Endodermal cell (in vitro differentiated cells): ENCODE measurements around the gene ROMO1. TPM values are rescaled to one million over a fixed set of nuclear protein-coding genes. Genes with fewer than 3 reads are reported as not detected.

Source experiments
- DNase-seq: peaks from one replicate; pipeline ENCODE4 v3.0.0-alpha.2; 2017
- H3K27ac ChIP-seq: 2 replicates; pipeline ENCODE4 v1.5.1; 2013; ENCODE audit warnings: mild to moderate bottlenecking, low read depth, low read length, moderate library complexity
- H3K27me3 ChIP-seq: 2 replicates; pipeline ENCODE4 v1.6.1; 2013; ENCODE audit warnings: mild to moderate bottlenecking, low read length, moderate library complexity; ENCODE audit not compliant: insufficient read depth, control insufficient read depth, poor library complexity, severe bottlenecking
- H3K36me3 ChIP-seq: 2 replicates; pipeline ENCODE4 v1.7.0; 2013; ENCODE audit warnings: mild to moderate bottlenecking, low read length, moderate library complexity; ENCODE audit not compliant: control insufficient read depth, insufficient read depth
- H3K4me1 ChIP-seq: one replicate; pipeline ENCODE4 v1.7.0; 2013; ENCODE audit warnings: low read length; ENCODE audit not compliant: control insufficient read depth, insufficient read depth
- H3K4me3 ChIP-seq: 2 replicates; pipeline ENCODE4 v1.5.1; 2013; ENCODE audit warnings: mild to moderate bottlenecking, low read length, moderate library complexity
- H3K9ac ChIP-seq: 2 replicates; pipeline ENCODE4 v1.6.1; 2013; ENCODE audit warnings: mild to moderate bottlenecking, low read length, moderate library complexity; ENCODE audit not compliant: poor library complexity, severe bottlenecking; ENCODE audit errors: extremely low read depth
- H3K9me3 ChIP-seq: 2 replicates; pipeline ENCODE4 v1.6.1; 2013; ENCODE audit warnings: mild to moderate bottlenecking, low read length, moderate library complexity; ENCODE audit not compliant: control insufficient read depth
- H3K27ac Mint-ChIP-seq: 2 replicates; pipeline ENCODE4 v1.8.0; 2020; ENCODE audit warnings: mixed read lengths
- H3K27me3 Mint-ChIP-seq: 2 replicates; pipeline ENCODE4 v1.8.0; 2021; ENCODE audit warnings: mild to moderate bottlenecking, mixed read lengths; ENCODE audit not compliant: insufficient read depth
- H3K36me3 Mint-ChIP-seq: 2 replicates; pipeline ENCODE4 v1.8.0; 2020; ENCODE audit warnings: low read depth, mixed read lengths
- H3K4me1 Mint-ChIP-seq: 2 replicates; pipeline ENCODE4 v1.8.0; 2020; ENCODE audit warnings: mixed read lengths
- H3K4me3 Mint-ChIP-seq: 2 replicates; pipeline ENCODE4 v1.8.0; 2020; ENCODE audit warnings: mild to moderate bottlenecking, moderate library complexity, mixed read lengths
- H3K9me3 Mint-ChIP-seq: 2 replicates; pipeline ENCODE4 v1.8.0; 2020; ENCODE audit warnings: mild to moderate bottlenecking, mixed read lengths
- WGBS, 2 experiments: methylation state at CpG; one replicate each; pipeline versions ENCODE4 v1.1.5 to v1.1.7; 2013; ENCODE audit warnings: missing lambda C conversion rate in 2 of 2, mixed read lengths in 1 of 2; ENCODE audit not compliant: insufficient coverage in 1 of 2, insufficient read length in 1 of 2; 5-methylcytosine and 5-hydroxymethylcytosine counted together
- total RNA-seq, 2 donors: library from RNA; stranded (reverse); fragmentation: NEBNext Ultra II Directional in 1 of 2; extraction: Animal tissue kit (Norgen Biotek cat#: 25700) in 1 of 2; gene quantifications; 2 replicates in 1 of 2; 3 replicates in 1 of 2; pipeline ENCODE4 v1.2.1, GENCODE V29; 2021
- TF ChIP-seq, protein P1 (sequence below): fragments of 200-600 bp; sonication (generic); conservative IDR thresholded peaks from 2 replicates; pipeline ENCODE4 v1.5.0; 2021; ENCODE audit warnings: antibody characterized with exemption, mild to moderate bottlenecking

The ROMO1 gene
- total RNA-seq, 2 donors from 2014 or later = 194 to 243 TPM

DNA sequence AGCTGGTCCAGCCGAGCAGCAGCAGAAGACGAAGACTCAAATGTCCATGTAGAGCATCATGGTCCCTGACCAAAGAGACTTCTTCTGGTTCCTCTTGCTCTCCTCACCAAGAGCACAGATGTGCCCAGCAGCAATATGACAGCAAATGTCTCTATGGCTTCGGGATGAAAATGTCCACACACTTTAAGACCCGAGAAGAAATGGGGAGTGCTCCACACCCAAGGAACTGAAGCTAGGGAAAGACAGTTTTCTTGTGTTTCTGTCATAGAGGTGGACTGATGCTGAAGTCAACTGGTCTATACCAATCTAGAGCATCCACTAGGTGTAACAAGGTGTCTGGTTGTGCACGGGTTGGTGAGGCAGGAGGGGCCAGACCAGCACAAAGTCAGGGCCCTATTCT, 30.0 kb upstream of the ROMO1 start:
- no peak overlapping the region for H3K4me3 ChIP-seq
- H3K36me3 ChIP-seq = peaks cover 16% of the 10 kb centered on the region
- Mint-ChIP-seq H3K27ac (no peak overlapping the region), H3K27me3 (no peaks in the 10 kb centered on the region), H3K4me1 (peaks cover 2% of the 10 kb centered on the region), H3K4me3 (no peak overlapping the region), H3K36me3 (peaks cover 31% of the 10 kb centered on the region), H3K9me3 (no peaks in the 10 kb centered on the region)
- no peak overlapping the region for H3K27ac ChIP-seq
- H3K9me3 ChIP-seq = no peaks in the 10 kb centered on the region
- TF ChIP-seq, protein P1, sequence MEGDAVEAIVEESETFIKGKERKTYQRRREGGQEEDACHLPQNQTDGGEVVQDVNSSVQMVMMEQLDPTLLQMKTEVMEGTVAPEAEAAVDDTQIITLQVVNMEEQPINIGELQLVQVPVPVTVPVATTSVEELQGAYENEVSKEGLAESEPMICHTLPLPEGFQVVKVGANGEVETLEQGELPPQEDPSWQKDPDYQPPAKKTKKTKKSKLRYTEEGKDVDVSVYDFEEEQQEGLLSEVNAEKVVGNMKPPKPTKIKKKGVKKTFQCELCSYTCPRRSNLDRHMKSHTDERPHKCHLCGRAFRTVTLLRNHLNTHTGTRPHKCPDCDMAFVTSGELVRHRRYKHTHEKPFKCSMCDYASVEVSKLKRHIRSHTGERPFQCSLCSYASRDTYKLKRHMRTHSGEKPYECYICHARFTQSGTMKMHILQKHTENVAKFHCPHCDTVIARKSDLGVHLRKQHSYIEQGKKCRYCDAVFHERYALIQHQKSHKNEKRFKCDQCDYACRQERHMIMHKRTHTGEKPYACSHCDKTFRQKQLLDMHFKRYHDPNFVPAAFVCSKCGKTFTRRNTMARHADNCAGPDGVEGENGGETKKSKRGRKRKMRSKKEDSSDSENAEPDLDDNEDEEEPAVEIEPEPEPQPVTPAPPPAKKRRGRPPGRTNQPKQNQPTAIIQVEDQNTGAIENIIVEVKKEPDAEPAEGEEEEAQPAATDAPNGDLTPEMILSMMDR = no peak
- no peak for DNase-seq
- H3K9ac ChIP-seq = no peak overlapping the region
- 93 to 96% methylated on average over 4 to 5 of the region's 5 CpGs for WGBS, 2 experiments
- no peaks in the 10 kb centered on the region for H3K4me1 ChIP-seq
- no peaks in the 10 kb centered on the region for H3K27me3 ChIP-seq

DNA sequence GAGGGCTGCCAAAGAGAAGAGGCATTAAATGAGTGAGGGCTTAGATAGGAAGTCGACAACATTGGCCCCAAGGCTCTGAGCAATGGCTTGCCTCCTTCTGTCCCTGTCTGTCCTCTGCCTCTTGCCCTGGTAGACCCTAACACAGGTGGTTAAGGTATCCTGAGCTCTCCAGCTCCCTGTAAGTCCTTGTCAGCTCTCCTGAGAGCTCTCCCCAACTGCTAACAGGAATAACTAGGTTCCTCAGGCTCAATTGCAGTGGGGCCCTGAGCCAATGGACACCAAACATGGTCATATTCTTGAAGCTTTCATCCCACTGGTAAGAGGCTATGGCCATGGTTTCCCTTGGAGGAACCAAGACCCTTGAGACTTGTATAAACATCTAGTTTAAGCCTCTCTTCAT, 29.5 kb upstream of the ROMO1 start:
- Histone ChIP-seq H3K9ac (no peak overlapping the region), H3K4me3 (no peak overlapping the region), H3K36me3 (peaks cover 16% of the 10 kb centered on the region), H3K27ac (no peak overlapping the region), H3K9me3 (no peaks in the 10 kb centered on the region), H3K27me3 (no peaks in the 10 kb centered on the region), H3K4me1 (no peaks in the 10 kb centered on the region)
- H3K4me3 Mint-ChIP-seq = no peak overlapping the region
- no peak for DNase-seq
- H3K4me1 Mint-ChIP-seq = peaks cover 2% of the 10 kb centered on the region
- H3K27ac Mint-ChIP-seq = no peak overlapping the region
- TF ChIP-seq, protein P1 = no peak
- H3K36me3 Mint-ChIP-seq = peaks cover 31% of the 10 kb centered on the region
- H3K27me3 Mint-ChIP-seq = no peaks in the 10 kb centered on the region
- 86 to 100% methylated on average over 1 of the region's 1 CpG for WGBS, 2 experiments
- no peaks in the 10 kb centered on the region for H3K9me3 Mint-ChIP-seq

DNA sequence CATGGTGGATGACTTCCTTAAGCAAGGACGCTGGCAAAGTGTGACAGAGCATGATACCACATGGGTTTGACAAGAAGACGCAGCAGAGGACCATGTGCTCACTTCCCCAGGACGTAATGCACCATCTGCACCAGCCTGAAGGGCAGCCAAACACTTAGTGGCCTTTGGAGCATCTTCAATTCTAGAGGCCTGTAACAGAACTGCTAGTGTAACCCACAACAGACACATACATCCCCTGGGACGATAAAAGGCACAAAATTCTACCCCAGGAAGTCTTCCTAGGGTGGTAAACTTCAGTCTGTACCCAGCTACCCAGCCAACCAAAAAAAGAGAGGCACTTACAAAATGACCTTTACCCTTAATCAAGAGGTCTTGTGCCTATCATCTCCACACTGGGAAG, 25.3 kb upstream of the ROMO1 start:
- Mint-ChIP-seq H3K27me3 (no peaks in the 10 kb centered on the region), H3K36me3 (peaks cover 33% of the 10 kb centered on the region), H3K27ac (no peak overlapping the region), H3K9me3 (no peaks in the 10 kb centered on the region), H3K4me1 (no peaks in the 10 kb centered on the region), H3K4me3 (no peak overlapping the region)
- DNase-seq = no peak
- H3K9ac ChIP-seq = no peak overlapping the region
- TF ChIP-seq, protein P1 = no peak
- no peaks in the 10 kb centered on the region for H3K27me3 ChIP-seq
- no peak overlapping the region for H3K27ac ChIP-seq
- 89 to 100% methylated on average over 2 to 4 of the region's 4 CpGs for WGBS, 2 experiments
- no peaks in the 10 kb centered on the region for H3K4me1 ChIP-seq
- H3K36me3 ChIP-seq = peaks cover 10% of the 10 kb centered on the region
- H3K4me3 ChIP-seq = no peak overlapping the region
- H3K9me3 ChIP-seq = no peaks in the 10 kb centered on the region
